Measurements from ENCODE around the gene NPS. TPM values are rescaled to one million over a fixed set of nuclear protein-coding genes. Genes with fewer than 3 reads are reported as not detected.

Gene NPS
- total RNA-seq, 1 donor from 2014 or later, result not detected

GRCh38 chr10:127576051-127576450 is 26.9 kb downstream of the NPS start:
- Histone ChIP-seq H3K4me1 (ENCODE audit: control insufficient read depth in 3 of 3, insufficient read depth in 3 of 3, low read length in 3 of 3) (peaks cover 0 to 7% (median 5%) of the 10 kb centered on the region in 3 donors), H3K4me3 (ENCODE audit: low read length in 3 of 3) (no peak overlapping the region), H3K9ac (ENCODE audit: low read depth in 1 of 3, low read length in 3 of 3) (no peak overlapping the region), H3K9me3 (ENCODE audit: control insufficient read depth in 3 of 3, low read length in 3 of 3) (no peaks in the 10 kb centered on the region), H3K27me3 (ENCODE audit: control insufficient read depth in 3 of 3, insufficient read depth in 3 of 3, low read length in 3 of 3) (peaks cover 0 to 4% (median 0%) of the 10 kb centered on the region in 3 donors), H3K36me3 (ENCODE audit: control insufficient read depth in 3 of 3, insufficient read depth in 3 of 3, low read length in 3 of 3) (no peaks in the 10 kb centered on the region), H3K27ac (ENCODE audit: low read depth, low read length) (no peak overlapping the region)

GRCh38 chr10:127576740-127577161 is 27.6 kb downstream of the NPS start:
- H3K27me3 ChIP-seq (ENCODE audit: control insufficient read depth in 3 of 3, insufficient read depth in 3 of 3, low read length in 3 of 3), result peaks cover 0 to 4% (median 0%) of the 10 kb centered on the region in 3 donors
- no peaks in the 10 kb centered on the region for H3K9me3 ChIP-seq (ENCODE audit: control insufficient read depth in 3 of 3, low read length in 3 of 3)
- no peak overlapping the region for H3K9ac ChIP-seq (ENCODE audit: low read depth in 1 of 3, low read length in 3 of 3)
- H3K4me1 ChIP-seq (ENCODE audit: control insufficient read depth in 3 of 3, insufficient read depth in 3 of 3, low read length in 3 of 3), result peaks cover 0 to 7% (median 5%) of the 10 kb centered on the region in 3 donors
- H3K36me3 ChIP-seq (ENCODE audit: control insufficient read depth in 3 of 3, insufficient read depth in 3 of 3, low read length in 3 of 3), result no peaks in the 10 kb centered on the region
- no peak overlapping the region for H3K27ac ChIP-seq (ENCODE audit: low read depth, low read length)
- H3K4me3 ChIP-seq (ENCODE audit: low read length in 3 of 3), result no peak overlapping the region

- no peak overlapping the region for H3K27ac ChIP-seq (ENCODE audit: low read depth, low read length)
- H3K9ac ChIP-seq (ENCODE audit: low read depth in 1 of 3, low read length in 3 of 3), result no peak overlapping the region
- H3K9me3 ChIP-seq (ENCODE audit: control insufficient read depth in 3 of 3, low read length in 3 of 3), result no peaks in the 10 kb centered on the region
- H3K27me3 ChIP-seq (ENCODE audit: control insufficient read depth in 3 of 3, insufficient read depth in 3 of 3, low read length in 3 of 3), result peaks cover 0 to 4% (median 0%) of the 10 kb centered on the region in 3 donors
- no peak overlapping the region for H3K4me3 ChIP-seq (ENCODE audit: low read length in 3 of 3)
- H3K4me1 ChIP-seq (ENCODE audit: control insufficient read depth in 3 of 3, insufficient read depth in 3 of 3, low read length in 3 of 3), result peaks cover 0 to 7% (median 5%) of the 10 kb centered on the region in 3 donors
- no peaks in the 10 kb centered on the region for H3K36me3 ChIP-seq (ENCODE audit: control insufficient read depth in 3 of 3, insufficient read depth in 3 of 3, low read length in 3 of 3)
Measured at GRCh38 chr10:127577376-127578258, 28.5 kb downstream of the NPS start.

GRCh38 chr10:127578259-127578960 is 29.3 kb downstream of the NPS start:
- Histone ChIP-seq H3K4me1 (ENCODE audit: control insufficient read depth in 3 of 3, insufficient read depth in 3 of 3, low read length in 3 of 3) (peaks cover 0 to 7% (median 5%) of the 10 kb centered on the region in 3 donors), H3K27me3 (ENCODE audit: control insufficient read depth in 3 of 3, insufficient read depth in 3 of 3, low read length in 3 of 3) (peaks cover 0 to 4% (median 0%) of the 10 kb centered on the region in 3 donors), H3K4me3 (ENCODE audit: low read length in 3 of 3) (no peak overlapping the region), H3K9ac (ENCODE audit: low read depth in 1 of 3, low read length in 3 of 3) (no peak overlapping the region), H3K27ac (ENCODE audit: low read depth, low read length) (no peak overlapping the region), H3K36me3 (ENCODE audit: control insufficient read depth in 3 of 3, insufficient read depth in 3 of 3, low read length in 3 of 3) (no peaks in the 10 kb centered on the region), H3K9me3 (ENCODE audit: control insufficient read depth in 3 of 3, low read length in 3 of 3) (no peaks in the 10 kb centered on the region)

GRCh38 chr10:127578961-127579305 is 29.8 kb downstream of the NPS start:
- H3K4me3 ChIP-seq (ENCODE audit: low read length in 3 of 3), result no peak overlapping the region
- no peaks in the 10 kb centered on the region for H3K9me3 ChIP-seq (ENCODE audit: control insufficient read depth in 3 of 3, low read length in 3 of 3)
- no peak overlapping the region for H3K27ac ChIP-seq (ENCODE audit: low read depth, low read length)
- H3K27me3 ChIP-seq (ENCODE audit: control insufficient read depth in 3 of 3, insufficient read depth in 3 of 3, low read length in 3 of 3), result peaks cover 0 to 4% (median 0%) of the 10 kb centered on the region in 3 donors
- no peaks in the 10 kb centered on the region for H3K36me3 ChIP-seq (ENCODE audit: control insufficient read depth in 3 of 3, insufficient read depth in 3 of 3, low read length in 3 of 3)
- peaks cover 0 to 7% (median 5%) of the 10 kb centered on the region in 3 donors for H3K4me1 ChIP-seq (ENCODE audit: control insufficient read depth in 3 of 3, insufficient read depth in 3 of 3, low read length in 3 of 3)
- no peak overlapping the region for H3K9ac ChIP-seq (ENCODE audit: low read depth in 1 of 3, low read length in 3 of 3)

GRCh38 chr10:127579640-127580039 is 30.5 kb downstream of the NPS start:
- H3K36me3 ChIP-seq (ENCODE audit: control insufficient read depth in 3 of 3, insufficient read depth in 3 of 3, low read length in 3 of 3), result no peaks in the 10 kb centered on the region
- H3K9me3 ChIP-seq (ENCODE audit: control insufficient read depth in 3 of 3, low read length in 3 of 3), result no peaks in the 10 kb centered on the region
- peaks cover 0 to 4% (median 0%) of the 10 kb centered on the region in 3 donors for H3K27me3 ChIP-seq (ENCODE audit: control insufficient read depth in 3 of 3, insufficient read depth in 3 of 3, low read length in 3 of 3)
- no peak overlapping the region for H3K27ac ChIP-seq (ENCODE audit: low read depth, low read length)
- peaks cover 0 to 7% (median 5%) of the 10 kb centered on the region in 3 donors for H3K4me1 ChIP-seq (ENCODE audit: control insufficient read depth in 3 of 3, insufficient read depth in 3 of 3, low read length in 3 of 3)
- H3K9ac ChIP-seq (ENCODE audit: low read depth in 1 of 3, low read length in 3 of 3), result no peak overlapping the region
- H3K4me3 ChIP-seq (ENCODE audit: low read length in 3 of 3), result no peak overlapping the region

- no peak overlapping the region for H3K9ac ChIP-seq (ENCODE audit: low read depth in 1 of 3, low read length in 3 of 3)
- peaks cover 0 to 4% (median 0%) of the 10 kb centered on the region in 3 donors for H3K27me3 ChIP-seq (ENCODE audit: control insufficient read depth in 3 of 3, insufficient read depth in 3 of 3, low read length in 3 of 3)
- peaks cover 0 to 7% (median 5%) of the 10 kb centered on the region in 3 donors for H3K4me1 ChIP-seq (ENCODE audit: control insufficient read depth in 3 of 3, insufficient read depth in 3 of 3, low read length in 3 of 3)
- no peak overlapping the region for H3K4me3 ChIP-seq (ENCODE audit: low read length in 3 of 3)
- H3K27ac ChIP-seq (ENCODE audit: low read depth, low read length), result no peak overlapping the region
- H3K9me3 ChIP-seq (ENCODE audit: control insufficient read depth in 3 of 3, low read length in 3 of 3), result peaks cover 0 to 2% (median under 1%) of the 10 kb centered on the region in 3 donors
- no peaks in the 10 kb centered on the region for H3K36me3 ChIP-seq (ENCODE audit: control insufficient read depth in 3 of 3, insufficient read depth in 3 of 3, low read length in 3 of 3)
Measured at GRCh38 chr10:127580822-127581221, 31.7 kb downstream of the NPS start.

- no peak overlapping the region for H3K4me3 ChIP-seq (ENCODE audit: low read length in 3 of 3)
- H3K27ac ChIP-seq (ENCODE audit: low read depth, low read length), result no peak overlapping the region
- no peak overlapping the region for H3K9ac ChIP-seq (ENCODE audit: low read depth in 1 of 3, low read length in 3 of 3)
- peaks cover 0 to 5% (median 3%) of the 10 kb centered on the region in 3 donors for H3K27me3 ChIP-seq (ENCODE audit: control insufficient read depth in 3 of 3, insufficient read depth in 3 of 3, low read length in 3 of 3)
- H3K9me3 ChIP-seq (ENCODE audit: control insufficient read depth in 3 of 3, low read length in 3 of 3), result peaks cover 0 to 7% (median 7%) of the 10 kb centered on the region in 3 donors
- H3K4me1 ChIP-seq (ENCODE audit: control insufficient read depth in 3 of 3, insufficient read depth in 3 of 3, low read length in 3 of 3), result no peaks in the 10 kb centered on the region
- H3K36me3 ChIP-seq (ENCODE audit: control insufficient read depth in 3 of 3, insufficient read depth in 3 of 3, low read length in 3 of 3), result no peaks in the 10 kb centered on the region
Measured at GRCh38 chr10:127585519-127586023, 36.5 kb downstream of the NPS start.

GRCh38 chr10:127587668-127588365 is 38.7 kb downstream of the NPS start:
- Histone ChIP-seq H3K9me3 (ENCODE audit: control insufficient read depth in 3 of 3, low read length in 3 of 3) (peaks cover 0 to 7% (median 7%) of the 10 kb centered on the region in 3 donors), H3K27ac (ENCODE audit: low read depth, low read length) (no peak overlapping the region), H3K9ac (ENCODE audit: low read depth in 1 of 3, low read length in 3 of 3) (no peak overlapping the region), H3K36me3 (ENCODE audit: control insufficient read depth in 3 of 3, insufficient read depth in 3 of 3, low read length in 3 of 3) (no peaks in the 10 kb centered on the region), H3K27me3 (ENCODE audit: control insufficient read depth in 3 of 3, insufficient read depth in 3 of 3, low read length in 3 of 3) (peaks cover 0 to 3% (median 2%) of the 10 kb centered on the region in 3 donors), H3K4me1 (ENCODE audit: control insufficient read depth in 3 of 3, insufficient read depth in 3 of 3, low read length in 3 of 3) (no peaks in the 10 kb centered on the region), H3K4me3 (ENCODE audit: low read length in 3 of 3) (no peak overlapping the region)

Measured in skeletal muscle tissue (tissue), 4 donors.